HG03565 (cell line): ENCODE measurements around the gene CLN5.
"Not testable (repeated sequence)": the region's sequence is repeated elsewhere in the genome, so short reads cannot be mapped to it uniquely, and the experiment has no call there.

ENCODE experiments used
- ATAC-seq: cut with Tn5 transposase; IDR thresholded peaks from one replicate; pipeline ENCODE4 v1.9.1; 2021; ENCODE audit warnings: mild to moderate bottlenecking, moderate library complexity; ENCODE audit not compliant: unreplicated experiment

Gene CLN5

DNA sequence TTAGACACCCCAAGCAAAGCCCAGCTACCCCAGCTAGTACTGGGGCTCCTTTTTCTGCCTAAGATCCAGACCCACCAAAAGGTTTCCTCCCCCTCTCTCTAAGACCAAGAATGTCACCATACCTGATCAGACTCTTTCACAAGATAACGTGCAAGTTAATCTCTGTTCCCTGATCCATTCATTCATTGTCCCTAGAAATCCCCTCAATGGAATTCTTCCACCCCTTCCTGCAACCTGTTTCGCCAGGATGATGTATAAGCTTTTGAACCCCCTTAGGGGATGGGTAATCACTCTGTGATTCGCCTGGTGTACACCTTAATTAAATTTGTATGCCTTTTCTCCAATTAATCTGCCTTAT is 17.3 kb upstream of the CLN5 start:
- ATAC-seq, result no peak

DNA sequence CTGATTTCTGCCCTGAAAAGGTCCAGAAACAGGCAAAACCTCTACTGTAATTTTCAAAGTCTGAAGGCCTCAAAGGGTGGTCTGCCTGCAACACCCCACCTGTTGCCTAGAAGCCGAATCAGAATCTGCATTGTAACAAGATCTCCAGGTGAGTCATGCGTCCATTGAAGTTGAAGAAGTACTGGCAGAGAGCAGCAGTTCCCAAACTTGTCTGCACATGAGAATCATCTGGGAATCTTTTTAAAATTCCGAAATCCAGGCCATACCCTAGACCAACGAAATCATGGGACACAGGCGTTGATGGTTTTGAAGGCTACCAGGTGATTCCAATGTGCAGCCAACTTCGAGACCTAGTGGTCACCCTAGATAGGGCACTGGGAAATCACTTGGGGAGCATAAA is 16.0 kb upstream of the CLN5 start:
- ATAC-seq, result no peak

DNA sequence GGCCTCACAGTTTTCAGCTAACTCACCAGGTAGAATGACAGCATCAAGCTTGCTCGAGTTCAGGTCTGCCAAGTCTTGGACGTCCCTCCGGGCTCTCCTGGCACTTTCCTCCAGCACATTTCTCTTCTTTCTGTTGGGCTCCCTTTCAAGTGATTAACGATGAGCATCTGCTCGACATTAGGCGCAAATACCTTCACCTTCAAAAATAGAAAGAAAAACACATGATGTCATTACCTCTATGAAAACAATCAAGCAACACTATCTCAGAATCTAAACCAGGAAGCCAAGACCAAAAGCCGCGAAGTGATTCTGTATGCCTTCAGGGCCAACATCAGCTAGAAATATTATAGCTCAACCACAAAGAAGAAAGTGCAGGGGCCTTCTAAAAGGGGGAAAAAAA is 15.4 kb upstream of the CLN5 start:
- ATAC-seq, result no peak

DNA sequence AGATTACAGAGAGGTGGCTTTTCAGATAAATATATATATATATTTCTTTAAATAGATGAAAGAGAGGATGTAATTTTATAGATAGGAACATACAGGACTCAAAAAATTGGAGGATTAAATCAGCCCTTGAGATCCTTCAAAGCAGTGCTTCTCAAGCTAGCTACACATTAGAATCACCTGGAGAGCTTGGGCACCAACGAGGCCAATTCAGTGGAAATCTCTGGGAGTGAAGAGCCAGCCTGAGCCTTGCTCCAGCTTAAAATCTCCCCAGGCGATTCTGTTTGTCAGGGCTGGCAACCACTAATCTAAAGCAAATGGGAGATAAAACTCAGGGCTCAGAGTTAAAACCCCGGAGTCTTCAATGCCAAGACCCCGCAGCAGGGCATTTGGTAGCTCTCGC is 15.0 kb upstream of the CLN5 start:
- ATAC-seq, result no peak

DNA sequence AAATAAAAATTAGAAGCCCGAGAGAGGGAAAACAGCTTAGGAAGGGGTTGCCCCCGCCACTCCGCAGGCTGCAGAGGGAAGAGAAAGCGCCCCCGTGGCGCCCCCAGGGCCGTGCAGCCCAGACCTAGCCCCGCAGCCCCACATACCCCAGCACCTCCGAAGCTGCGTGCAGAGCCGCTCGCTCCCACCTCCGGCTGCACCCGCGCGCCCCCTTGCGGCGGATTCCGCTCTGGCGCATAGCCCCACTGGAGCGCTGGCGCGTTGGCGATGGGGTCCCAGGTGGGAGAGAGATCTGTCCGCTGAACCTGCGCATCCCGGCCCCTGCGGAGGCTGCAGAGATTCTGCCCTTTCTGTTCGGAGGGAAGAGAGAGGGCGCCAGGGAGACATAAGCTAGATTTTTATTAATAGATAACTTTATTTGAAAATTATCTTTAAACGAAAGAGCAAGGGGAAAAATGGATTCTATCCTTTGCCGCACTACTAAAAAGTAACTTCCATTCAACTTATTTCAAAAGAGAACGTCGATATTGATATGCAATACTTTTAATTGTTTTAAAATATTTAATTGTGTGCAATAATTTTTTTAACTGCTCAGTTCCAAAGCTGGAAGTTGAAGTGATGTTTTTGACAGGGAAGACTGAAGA is 11.7 kb upstream of the CLN5 start:
- peak; percentile 98 for ATAC-seq

DNA sequence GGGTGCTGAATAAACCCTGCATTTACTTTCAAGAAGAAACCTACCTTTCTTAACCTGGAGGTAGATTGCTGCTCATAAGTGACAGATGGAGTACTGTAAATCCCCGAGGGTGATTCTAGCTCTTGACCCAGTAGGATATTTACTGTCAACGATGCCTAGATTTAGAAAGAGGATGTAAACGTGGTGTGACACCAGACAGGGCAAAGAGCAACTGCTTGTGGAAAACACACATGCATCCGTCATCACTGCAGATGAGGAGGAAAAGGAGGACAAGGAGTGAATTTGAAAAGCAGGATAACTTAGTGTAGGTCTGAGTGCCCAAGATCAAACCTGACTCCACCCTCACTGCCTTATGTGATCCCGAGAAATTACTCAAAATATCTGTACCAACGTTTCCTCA is 9.8 kb upstream of the CLN5 start:
- no peak for ATAC-seq

DNA sequence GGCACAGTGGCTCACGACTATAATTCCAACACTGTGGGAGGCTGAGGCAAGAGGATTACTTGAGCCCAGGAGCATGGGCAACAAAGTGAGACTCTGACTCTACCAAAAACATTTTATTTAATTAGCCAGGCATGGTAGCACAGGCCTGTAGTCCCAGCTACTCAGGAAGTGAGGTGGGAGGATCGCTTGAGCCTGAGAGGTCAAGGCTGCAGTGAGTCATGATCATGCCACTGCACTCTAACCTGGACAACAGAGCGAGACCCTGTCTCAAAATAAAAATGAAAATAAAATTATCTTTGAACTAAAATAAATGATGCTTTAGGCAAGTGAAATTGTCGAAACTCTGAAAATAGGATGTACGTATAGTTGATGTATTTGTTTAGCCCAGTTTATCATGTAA is 8.2 kb upstream of the CLN5 start:
- ATAC-seq, result no peak

DNA sequence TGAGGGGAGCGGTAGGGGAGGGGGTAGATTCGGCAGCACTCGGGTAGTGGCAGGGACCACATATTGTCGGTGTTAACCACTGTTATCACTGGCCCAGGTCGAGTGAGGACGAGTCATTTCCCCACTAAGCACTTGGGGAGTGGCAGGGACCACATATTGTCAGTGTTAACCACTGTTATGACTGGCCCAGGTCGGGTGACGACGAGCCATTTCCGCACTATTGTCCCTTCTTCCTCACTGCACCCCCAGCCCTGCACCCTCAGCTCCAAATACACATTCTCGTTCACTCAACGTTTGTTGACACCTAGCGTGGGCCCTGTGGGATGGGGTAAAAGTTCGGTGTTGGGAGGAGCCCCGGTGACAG is 467 bp upstream of the CLN5 start:
- peak; percentile 58 for ATAC-seq

DNA sequence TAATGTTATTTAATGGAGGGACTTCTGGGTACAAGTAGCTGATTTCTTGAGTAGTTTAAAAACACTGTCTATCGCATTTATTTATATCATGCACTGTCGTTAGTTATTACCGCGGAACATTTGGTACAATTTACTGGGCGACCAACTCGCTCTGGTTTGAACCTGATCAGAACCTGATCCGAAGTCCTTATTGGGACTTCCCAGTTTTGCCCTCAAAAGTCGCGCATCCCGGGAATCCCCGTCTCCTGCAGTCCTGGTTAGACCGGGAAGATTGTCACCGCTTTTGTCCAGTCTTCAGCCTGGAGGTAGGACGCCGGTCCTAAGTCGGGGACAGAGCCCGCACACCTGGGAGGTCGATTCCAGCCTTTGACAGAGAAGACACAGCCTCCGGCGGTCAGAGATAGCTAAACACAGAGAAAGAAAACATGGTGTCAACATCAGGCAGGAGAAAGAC is 694 bp downstream of the CLN5 start:
- ATAC-seq, result no peak

DNA sequence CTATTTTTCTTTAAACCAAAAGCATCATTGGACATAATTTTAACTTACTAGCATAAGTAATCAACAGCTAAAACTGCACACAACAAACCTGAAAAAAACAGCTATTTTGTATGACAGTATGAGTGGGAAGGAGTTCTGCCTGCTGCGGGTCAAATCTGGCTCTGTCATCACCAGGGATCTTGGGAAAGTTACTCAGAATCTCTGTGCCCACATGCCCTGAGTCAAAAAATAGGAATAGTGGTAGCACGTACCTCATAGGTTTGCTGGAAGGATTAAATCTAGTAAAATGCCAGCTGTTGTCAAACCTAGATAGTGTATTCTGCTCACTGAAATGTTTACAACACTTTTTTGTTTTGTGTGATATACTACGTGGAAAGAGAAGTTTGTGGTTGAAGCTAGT is 1.1 kb downstream of the CLN5 start:
- no peak for ATAC-seq

DNA sequence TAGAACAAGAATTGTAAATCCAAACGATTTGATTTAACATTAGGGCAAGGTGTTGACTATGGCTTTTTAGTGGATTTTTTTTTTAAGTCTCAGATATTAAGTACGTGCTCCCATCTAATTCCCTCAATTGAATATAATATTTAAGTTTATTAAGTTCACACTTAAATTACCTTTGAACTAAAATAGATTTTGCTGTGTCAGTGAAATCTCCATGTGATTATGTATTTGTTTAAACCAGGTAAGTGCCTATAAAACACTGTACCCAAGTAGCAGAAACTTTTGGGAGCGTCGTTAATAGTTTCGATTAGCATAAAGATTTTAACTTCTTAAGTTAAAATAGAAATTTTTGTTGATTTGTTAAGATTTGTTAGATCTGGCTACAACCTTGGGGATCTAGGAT is 1.6 kb downstream of the CLN5 start:
- ATAC-seq, result no peak

DNA sequence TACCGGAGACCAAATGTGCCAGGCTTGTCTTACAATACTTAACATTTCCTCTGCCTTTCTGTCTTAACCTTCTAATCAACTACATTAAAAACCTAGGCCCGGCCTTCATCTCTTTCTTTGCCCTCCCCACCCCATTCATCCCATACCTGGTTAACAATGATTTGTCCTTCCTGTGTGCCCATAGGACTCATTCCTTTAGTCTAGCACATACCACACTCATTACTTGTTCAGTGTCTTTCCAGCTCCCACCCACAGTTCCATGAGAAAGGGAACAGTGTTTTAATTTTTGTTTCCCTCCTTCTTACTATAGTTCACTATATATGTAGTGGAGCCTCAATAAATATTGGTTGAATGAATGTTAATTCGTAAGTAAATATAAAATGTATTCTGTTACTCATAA is 2.4 kb downstream of the CLN5 start:
- no peak for ATAC-seq

DNA sequence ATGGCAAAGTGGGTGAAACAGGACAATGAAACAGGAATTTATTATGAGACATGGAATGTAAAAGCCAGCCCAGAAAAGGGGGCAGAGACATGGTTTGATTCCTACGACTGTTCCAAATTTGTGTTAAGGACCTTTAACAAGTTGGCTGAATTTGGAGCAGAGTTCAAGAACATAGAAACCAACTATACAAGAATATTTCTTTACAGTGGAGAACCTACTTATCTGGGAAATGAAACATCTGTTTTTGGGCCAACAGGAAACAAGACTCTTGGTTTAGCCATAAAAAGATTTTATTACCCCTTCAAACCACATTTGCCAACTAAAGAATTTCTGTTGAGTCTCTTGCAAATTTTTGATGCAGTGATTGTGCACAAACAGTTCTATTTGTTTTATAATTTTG is 8.6 kb downstream of the CLN5 start:
- ATAC-seq, result no peak

DNA sequence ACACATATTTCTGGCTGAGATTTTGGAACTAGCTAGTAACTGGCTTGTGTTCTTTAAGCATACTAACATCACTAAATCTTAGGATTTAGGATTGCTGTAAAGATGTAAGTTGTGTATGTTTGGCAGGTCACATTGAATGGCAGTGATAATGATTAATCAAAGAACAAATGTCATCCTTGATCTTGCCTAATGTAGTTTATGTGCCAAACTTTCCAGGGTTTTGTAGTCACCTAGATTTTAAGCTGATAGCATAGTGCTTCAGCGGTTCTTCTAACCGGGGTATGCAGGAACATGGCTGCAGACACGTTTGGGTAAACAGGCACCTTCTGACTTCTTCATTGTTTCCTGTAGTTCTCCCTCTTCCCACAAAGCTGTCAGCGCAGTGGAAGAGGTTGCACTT is 9.7 kb downstream of the CLN5 start:
- no peak for ATAC-seq

DNA sequence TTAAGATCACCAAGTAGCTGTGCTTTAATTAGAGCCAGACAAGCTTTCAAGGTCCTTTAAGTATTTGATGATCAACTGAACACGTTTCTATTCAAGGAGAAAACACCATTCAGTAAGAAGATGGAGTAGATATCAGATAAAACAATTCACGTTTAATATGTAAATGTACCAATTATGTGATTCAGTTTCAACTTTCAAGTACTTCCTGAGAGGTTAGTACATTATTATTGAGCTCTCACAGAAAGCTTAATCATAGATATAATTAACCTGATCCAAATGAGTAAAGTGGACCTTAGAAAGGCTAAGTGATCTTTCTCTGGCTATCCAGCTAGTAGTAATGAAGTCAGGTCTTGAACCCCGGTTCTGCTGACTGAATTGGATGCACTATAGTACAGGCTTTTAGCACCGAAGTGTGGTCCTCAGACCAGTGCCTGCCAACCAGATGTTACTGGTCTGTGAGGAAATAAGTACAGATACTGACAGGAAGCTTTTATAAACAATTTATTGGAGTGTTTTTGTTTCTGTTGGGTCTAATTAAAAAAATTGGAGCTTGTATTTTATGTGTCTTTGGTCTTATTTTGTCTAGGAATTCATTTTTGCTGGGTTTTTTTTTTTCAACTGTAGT is 10.2 kb downstream of the CLN5 start:
- ATAC-seq, result no peak

DNA sequence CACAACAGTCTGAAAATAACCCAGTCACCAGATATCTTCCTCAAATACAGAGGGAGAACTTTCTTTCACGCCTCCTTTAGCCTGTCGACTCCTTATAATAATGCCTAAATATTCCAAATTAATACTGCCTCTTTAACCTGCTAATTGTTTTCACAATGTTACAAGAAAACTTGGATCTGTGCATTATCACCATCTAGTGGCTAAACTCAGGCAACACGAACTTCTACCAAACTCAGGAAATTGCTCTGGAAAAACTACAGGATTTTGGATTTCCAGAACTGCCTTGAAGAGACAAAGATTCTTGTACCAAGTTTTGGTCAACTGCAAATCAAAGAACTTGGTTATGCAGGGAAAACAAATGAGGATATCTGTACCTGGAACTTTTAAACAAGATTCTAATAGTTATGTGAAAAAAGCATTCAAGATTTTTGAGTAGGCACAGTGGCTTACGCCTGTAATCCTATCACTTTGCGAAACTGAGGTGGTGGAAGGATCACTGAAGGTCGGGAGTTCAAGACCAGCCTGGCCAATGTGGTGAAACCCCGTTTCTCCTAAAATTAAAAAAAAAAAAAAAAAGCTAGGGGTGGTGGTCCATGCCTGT is 10.8 kb downstream of the CLN5 start:
- ATAC-seq, result no peak

DNA sequence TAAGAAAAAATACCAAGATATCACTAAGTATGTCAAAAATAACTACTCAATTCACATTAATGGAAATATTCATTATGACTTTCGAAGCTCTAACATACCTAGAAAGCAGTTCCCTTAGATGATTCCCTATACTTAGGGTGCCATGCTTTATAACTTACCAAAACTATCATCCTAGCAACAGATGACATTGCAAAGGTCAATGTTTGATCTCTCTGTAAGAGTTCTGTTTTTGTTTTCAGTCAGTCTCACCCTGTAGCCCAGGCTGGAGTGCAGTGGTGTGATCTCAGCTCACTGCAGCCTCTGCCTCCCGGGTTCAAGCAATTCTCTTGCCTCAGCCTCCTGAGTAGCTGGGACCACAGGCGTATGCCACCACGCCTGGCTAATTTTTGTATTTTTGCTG is 16.5 kb downstream of the CLN5 start:
- ATAC-seq, result not testable (repeated sequence)

DNA sequence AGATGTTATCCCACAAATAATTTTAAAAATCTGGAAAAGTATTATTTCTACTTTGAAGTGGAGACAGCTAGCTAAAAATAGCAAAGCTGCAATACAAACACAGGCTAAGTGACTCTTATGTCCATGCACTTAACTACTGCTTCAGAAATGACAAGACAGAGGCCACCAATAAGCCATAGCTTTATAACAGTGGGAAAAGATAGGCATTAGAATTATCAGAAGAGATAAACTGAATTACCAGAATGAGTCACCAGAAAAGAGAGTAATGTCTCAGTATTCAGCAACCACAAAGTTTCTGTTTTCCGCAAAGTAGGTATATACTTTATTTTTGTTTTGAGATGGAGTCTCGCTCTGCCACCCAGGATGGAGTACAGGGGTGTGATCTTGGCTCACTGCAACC is 17.1 kb downstream of the CLN5 start:
- ATAC-seq, result peak; percentile 63

DNA sequence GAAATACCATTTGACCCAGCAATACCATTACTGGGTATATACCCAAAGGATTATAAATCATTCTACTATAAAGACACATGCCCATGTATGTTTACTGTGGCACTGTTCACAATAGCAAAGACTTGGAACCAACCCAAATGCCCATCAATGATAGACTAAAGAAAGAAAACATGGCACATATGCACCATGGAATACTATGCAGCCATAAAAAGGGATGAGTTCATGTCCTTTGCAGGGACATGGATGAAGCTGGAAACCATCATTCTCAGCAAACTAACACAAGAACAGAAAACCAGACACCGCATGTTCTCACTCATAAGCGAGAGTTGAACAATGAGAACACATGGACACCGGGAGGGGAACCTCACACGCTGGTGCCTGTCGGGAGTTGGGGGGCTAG is 17.8 kb downstream of the CLN5 start:
- ATAC-seq, result not testable (repeated sequence)

DNA sequence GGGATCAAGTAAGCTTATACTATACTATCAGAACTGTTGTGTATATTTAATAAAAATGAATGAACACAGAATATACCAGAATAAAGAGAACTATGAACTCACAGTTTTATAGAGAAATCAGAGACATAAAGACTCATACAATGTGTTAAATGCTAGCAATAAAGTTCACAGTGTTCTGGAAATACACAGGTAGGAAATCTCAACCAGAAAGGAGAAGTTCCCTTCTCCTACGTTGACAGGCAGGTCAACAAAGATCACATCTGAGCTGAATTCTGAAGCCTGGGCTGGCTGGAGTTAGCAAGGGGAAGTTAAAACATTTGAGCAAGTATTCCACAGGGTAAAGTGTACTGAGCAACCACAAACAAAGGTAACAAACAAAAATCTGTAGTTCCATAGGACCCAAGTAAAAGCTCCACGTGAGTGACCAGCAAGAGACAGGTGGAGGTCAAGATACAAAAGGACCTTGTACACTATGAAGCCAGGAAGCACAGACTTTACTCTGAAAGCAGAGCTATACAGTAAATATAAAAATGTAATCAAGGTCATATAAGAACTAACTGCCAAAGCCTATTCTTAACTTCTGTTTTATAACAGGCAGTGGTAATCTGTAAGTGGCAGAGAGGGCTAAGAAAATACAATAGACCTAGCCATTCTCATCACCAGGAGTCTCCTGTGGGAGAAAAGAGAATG is 22.1 kb downstream of the CLN5 start:
- ATAC-seq, result no peak

DNA sequence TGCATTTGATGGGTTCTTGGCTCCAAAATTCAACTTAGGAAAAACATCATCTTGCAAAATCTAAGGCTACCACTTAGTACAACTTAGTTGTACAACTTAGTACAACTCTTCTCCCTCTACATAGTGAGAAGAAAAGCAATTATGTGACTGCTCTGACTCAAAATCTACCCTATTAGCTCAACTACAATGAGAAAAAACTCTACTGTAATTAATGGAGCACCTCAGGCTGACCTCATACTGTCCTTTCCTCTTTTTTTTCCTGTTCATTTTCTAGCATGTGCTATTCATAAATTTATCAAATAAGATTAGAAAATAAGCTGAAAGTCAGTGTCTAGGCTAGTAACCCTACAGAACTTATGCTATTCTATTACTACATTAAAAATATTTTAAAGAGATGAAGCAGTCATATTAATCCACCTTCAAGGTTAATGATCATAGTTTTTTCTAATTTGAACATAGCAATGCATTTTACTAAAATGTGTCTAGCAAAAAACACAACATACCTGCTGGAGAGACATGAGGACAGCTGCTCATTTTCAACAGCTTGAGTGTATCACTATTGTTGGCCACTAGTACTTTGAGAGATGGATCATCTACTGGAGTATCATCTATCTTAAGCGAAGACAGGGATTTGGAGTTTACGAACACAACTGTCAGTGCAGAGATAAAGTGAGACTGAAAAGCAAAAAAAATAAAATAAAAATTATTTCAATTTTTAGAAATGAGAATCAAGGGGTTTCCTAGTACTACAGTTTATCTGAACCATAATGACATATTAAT is 23.2 kb downstream of the CLN5 start:
- no peak for ATAC-seq
